ENCODE data around the gene ECSCR.

ECSCR gene

DNA sequence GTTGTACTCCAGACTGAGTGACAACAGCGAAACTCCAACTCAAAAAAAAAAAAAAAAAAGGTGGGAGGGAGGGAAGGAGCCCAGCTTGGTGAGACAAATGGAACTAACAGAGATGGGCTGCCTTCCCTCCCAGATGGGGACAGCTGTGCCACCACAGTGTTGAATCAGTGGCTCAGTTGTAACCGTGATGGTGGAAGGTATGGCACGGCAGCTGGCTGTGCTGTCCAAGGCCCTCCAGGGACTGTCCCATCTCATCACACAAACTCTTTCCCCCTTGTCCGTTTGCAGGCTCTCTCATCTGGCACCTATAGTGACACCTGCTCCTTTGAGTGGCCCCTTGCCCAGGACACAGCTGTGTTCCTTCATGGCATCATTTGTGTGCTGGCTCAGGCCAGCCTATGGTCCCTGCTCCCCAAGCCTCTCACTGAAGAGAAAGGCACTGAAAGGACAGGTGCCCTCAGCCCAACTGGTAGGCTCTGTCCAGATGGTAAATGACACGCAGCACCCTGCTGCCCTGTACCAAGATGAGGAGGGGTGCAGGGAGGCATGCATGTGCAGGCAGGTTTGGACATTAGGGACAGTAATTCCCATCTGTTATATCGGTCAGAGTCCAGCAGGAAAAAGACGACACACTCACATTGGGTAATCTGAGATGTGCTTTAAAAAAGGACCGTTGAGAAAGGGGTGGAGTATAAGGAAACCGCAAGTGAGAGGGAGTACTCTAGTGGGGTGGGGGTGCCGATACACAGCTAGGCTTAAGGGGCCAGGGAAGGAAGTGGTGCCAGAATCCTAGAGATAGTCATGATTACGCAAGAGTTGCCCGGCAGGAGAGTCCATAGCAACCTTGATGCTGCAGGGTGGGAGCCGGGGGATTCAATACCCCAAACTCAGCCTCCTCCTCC lies 12.6 kb upstream of the ECSCR start:
- no peak for DNase-seq (ENCODE audit: low read depth in 2 of 2)

DNA sequence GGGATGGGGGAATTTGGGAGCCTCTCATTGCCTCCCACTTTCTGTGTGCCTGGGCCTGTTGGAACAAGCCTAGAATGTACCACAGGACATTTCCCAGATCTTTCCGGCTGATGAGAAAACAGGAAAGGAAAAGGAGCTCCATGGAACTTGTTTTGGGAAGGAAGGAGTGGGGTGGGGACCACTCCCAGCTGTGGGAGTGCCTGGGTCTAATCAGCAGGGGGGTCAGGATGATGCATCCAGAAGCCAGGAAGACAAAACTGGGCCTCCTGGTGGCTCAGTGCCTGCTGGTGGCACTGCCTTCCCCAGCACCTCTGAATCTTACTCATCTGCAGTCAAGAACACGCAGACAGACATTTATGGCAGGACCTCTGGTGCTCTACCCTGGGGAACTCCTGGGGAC lies 11.0 kb upstream of the ECSCR start:
- DNase-seq (ENCODE audit: low read depth in 2 of 2): no peak

DNA sequence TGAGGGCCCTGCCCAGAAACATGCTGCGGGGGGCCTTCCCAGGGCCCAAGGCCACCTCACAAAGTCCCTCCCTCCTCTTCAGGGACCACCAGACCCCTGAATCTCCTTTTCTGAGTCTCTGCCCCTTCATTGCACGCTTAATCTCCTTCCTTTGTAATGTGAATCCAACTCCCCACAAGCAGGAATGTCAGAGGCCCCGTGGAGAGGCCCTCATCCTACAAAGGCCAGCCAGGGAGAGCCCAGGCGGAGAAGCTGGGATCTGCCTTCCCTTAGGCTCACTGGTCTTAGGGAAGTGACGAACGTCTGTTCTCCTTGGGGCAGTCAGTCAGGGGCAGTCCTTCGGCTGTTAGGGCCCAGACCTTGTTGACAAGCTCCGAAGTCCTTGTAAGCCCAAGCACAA lies 10.6 kb upstream of the ECSCR start:
- no peak for DNase-seq (ENCODE audit: low read depth in 2 of 2)

DNA sequence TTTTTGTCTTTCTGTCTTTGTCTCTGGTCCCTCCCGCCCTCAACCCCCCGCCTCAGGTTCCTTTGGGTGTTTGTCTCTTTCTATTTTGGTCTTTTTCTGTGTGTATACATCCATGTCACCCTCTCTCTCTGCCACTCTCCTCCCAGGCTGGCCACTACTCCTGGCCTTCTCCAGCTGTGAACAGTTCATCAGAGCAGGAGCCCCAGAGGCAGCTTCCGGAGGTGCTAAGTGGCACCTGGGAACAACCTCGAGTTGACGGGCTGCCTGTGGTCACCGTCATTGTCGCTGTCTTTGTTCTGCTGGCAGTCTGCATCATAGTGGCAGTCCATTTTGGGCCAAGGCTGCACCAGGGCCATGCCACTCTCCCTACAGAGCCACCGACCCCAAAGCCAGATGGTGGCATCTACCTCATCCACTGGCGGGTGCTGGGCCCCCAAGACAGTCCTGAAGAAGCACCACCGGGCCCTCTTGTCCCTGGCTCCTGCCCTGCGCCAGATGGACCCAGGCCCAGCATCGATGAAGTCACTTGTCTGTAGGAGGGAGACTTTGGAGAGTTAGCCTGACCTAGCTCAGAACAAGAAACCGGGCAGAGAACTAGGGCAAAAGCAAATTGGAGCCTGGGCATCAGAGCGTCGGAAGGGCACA lies 10.0 kb upstream of the ECSCR start:
- DNase-seq (ENCODE audit: low read depth in 2 of 2): no peak

DNA sequence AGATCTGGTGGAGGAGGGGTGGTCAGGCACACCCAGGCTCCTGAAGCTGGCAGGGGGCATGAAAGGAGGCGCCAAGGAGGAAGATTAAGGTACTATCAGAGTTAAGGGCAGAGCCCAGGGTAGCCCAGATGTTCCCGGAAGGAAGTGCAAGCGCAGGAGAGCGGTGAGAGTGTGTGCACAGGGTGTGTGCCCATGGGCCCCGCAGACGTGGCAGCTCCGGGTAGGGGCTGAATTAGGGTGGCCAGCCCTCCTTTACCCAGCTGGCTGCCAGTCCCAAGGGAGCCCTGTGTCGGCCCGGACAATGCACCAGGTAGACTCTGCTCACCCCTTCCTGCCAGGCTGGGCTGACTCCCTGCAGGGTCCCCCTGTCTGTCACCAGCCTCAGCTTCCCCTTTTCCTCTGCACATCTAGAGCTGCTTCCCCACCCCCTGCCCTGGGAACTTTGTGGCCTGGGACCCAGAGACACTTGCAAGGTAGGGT lies 8.3 kb upstream of the ECSCR start, which contains the start of gene SMIM33:
TSS of gene SMIM33 (plus strand) at position 184 of the 480 bp plus-strand sequence. CDS start at position 302, 118 bp downstream.
- no peak for DNase-seq (ENCODE audit: low read depth in 2 of 2)

DNA sequence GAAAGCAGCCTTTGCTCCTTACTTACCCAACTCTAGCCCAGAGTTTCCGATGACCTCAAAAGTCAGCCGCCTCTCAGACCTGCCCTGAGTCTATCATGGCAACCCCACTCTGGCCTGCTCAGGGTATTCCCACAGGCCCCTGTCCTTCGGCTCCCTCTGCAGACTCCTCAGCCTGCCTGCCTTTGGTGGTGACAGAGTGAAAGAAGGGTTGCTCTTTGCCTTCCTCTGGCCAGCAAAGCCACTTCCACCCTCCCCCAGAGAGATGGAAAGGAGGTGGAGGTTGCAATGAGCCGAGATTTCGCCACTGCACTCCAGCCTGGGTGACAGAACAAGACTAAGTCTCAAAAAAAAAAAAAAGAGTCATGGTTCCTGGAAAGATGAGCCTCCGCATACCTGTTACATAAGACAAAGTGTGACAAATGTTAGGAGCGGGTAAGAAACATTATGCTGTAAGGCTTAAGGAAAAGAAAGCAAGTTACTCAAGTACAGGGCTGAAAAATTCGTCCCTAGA lies 5.9 kb upstream of the ECSCR start:
- no peak for DNase-seq (ENCODE audit: low read depth in 2 of 2)

DNA sequence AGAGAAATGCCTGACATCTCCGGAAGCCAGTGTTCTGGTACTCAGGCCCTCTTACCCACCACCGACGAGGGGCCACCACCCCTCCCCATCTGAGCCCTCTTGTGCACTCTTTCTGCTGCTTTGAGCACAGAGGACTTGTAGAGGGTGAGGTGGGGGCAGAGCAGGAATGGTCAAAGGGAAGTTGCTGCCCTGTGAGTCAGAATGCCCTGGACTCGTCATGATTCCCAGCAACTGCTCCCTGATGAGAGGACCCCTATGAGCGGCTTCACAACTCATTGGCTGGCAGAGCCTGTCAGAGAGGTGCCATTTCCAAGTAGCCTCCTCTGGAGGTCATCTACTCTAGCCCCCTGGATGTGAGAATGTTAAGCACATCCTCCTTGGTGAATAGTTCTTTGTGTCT lies 845 bp downstream of the ECSCR start:
- no peak for DNase-seq (ENCODE audit: low read depth in 2 of 2)

DNA sequence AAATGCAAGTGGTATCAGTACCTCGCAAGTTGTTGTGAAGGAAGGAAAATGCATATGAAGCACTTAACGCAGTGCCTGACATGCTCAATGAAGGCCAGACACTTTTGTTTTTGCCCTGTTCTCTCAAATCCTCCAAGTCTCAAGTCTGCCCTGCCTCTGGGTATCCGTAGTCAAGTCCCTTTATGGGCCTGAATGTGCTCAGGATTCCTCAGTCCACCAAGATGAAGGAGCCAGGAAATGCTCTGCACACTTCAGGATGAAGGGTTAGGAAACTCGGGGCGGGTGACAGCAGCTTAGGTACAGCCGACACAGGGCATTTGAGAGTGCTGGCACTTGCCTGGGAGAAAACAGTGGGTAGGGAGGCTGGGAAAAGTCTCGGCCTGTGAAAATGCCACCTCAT lies 1.4 kb downstream of the ECSCR start:
- no peak for DNase-seq (ENCODE audit: low read depth in 2 of 2)

DNA sequence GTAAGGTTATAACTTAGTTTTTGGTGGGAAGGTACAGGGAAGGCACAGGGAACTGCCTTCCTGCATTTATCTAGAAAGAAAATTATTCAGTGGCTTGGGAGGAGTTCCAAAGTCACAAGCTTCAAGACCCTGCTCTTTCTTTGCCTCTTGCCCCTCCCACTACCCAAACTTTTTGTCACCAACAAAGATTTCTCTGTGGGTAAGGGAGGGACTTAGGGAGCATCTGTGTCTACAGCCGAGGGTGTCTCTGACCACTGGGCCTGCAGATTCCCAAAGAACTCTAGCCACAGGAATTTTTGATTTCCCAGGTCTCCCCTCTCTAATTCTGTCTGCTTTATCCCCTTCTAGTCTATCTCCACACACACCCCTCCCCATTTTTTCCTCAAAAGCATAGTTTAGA lies 2.1 kb downstream of the ECSCR start:
- DNase-seq (ENCODE audit: low read depth in 2 of 2): no peak

DNA sequence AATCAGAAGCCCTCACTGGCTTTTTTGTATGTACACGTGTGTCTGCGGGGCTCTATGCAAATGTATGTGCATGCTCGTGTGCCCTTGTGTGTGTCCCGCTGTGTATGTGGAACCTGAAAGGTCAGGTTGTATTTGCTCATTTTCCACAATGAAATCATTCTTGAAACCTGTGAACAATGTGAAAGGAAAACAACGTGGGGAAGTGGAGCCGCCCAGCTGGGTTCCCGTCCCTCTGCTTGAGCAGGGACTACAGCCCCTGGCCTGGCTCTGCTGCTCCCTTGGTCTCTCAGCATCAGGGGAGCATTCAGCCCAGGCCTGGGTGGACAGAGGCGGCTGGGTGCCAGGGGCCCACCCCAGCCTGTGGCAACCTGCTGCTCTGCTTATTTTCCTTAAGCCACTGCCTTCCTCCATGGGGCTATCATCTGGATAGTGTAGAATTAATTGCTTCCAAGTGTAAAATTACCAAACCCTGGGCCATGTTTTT lies 3.0 kb downstream of the ECSCR start:
- DNase-seq (ENCODE audit: low read depth in 2 of 2): no peak

DNA sequence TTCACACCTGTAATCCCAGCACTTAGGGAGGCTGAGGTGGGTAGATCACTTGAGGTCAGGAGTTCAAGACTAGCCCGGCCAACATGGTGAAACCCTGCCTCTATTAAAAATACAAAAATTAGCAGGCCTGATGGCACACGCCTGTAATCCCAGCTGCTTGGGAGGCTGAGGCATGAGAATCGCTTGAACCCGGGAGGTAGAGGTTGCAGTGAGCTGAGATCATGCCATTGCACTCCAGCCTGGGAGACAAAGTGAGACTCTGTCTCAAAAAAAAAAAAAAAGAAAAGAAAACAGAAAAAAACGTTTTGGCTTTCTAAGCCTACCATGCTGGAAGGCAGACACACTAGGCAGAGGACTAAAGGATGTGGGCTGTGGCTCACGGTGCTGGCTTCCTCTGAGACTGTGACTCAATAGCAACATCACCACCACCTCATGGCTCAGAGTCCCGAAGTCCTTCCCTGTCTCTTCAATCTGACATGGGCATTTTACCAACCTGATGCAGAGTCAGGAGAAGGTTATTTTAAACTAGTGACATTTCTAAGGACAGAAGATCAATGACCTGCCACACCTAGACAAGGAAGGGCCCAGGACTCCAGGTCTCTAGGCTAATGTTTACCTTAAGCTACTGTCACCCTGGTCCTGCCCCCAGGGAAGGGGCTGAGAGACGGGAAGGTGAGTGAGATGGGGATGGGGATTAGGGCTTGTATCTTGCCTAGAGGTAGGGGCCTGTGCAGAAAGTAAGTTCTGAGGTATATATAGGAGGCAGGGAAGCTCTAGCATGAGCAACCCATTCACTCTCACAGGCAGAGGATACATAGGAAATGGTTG lies 3.7 kb downstream of the ECSCR start:
- peak; percentile 68 to 76 for DNase-seq (ENCODE audit: low read depth in 2 of 2)

DNA sequence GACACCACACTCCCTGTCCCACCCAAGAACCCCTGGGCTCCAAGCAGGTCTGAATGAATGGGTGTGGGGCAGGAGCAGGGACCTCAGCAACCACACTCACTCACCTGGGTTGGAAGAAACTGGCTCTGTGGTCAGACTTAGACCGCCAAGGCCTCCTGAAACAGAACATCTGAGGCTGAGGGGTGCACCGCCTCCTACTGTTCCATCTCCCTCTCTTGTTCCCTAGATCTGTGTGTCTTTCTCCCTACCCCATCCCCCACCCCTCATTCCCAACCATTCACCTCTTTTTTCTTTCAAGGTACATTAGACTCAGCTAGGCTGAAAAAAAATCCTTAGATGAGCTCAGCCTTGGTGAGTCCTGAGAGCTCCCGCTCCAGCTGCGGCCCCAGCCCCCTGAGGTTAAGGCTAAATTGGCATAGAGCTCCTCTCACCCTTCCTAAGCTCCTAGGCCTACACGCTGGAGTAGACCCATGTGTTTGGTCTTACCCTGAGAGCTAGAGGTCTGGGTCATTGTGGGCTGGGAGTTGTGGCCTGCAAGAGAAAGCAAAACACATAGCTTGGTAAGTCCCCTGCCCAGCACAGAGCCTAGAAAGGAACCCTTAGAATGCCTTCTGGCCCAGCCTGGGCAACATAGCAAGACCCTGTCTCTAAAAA lies 4.8 kb downstream of the ECSCR start:
- DNase-seq (ENCODE audit: low read depth in 2 of 2): no peak

DNA sequence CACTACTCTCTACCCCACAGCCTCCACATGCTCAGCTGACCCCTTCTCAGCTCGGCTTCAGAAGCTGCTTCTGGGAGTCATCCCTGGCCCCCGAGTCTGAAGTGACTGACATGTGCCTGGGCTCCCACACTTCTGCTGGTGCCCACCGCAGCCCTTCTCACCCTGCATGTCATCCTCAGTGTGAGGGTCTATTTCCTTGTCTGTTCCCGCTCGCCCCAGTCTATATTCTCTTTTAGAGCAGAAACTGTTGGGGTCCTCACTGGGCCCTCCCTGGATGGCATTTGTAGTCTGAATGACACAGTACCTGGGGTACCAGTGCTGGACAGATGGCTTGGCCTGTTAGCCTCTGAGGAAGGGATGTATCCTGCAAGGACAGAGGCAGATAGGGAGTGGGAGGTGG lies 5.3 kb downstream of the ECSCR start:
- DNase-seq (ENCODE audit: low read depth in 2 of 2): no peak

DNA sequence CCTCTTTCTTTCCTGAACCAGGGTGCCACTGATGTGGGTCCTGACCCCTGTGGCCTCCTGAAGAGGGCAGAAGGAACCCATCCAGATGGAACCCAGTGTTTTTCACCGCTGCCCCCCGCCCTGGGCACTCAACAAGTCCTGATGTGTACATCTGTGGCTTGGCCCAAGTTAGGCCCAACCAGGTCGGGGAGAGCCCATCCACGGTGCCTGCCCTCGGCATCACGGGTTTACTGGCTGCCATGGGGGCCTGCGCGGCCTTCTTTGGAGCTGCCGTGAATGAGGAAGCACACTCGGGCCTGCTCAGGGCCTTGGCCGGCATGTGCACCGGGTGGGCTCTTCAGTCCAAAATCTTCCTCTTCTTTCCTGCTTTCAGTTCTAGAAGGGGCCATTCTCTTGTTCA lies 5.8 kb downstream of the ECSCR start:
- no peak for DNase-seq (ENCODE audit: low read depth in 2 of 2)

DNA sequence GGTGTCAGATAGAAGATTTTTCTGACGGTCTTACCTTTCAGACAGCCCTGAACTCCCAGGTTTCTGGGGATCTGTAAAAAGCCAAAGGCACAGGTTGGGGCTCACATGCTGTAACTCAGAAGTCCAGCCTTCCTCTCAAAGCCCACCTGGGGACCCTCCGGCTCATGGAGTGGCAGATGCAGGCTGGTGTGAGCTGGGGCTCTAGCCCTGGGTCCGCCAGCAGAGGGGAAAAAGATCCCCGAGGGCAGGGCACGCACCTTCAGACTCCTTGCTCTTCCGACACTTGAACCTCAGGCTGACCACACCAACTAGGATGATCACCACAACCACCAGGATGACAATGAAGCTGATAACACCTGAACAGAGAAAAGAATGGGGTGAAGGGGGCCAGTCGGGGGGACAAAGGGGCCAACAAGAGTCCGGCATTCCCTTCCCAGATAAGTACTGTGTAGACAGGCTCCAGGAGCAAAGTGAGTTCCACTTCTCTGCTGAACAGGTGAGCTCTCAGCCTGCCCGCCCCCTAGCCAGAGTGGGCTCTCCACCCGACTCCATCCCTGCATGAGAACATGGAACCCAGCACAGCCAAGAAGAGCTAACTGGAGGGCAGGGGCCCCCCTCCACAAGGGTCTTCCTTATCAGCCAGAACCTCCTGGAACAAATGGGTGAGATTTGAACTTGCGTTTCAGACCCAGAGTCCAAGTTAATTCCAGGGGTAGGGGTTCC lies 7.8 kb downstream of the ECSCR start:
- DNase-seq (ENCODE audit: low read depth in 2 of 2): no peak

DNA sequence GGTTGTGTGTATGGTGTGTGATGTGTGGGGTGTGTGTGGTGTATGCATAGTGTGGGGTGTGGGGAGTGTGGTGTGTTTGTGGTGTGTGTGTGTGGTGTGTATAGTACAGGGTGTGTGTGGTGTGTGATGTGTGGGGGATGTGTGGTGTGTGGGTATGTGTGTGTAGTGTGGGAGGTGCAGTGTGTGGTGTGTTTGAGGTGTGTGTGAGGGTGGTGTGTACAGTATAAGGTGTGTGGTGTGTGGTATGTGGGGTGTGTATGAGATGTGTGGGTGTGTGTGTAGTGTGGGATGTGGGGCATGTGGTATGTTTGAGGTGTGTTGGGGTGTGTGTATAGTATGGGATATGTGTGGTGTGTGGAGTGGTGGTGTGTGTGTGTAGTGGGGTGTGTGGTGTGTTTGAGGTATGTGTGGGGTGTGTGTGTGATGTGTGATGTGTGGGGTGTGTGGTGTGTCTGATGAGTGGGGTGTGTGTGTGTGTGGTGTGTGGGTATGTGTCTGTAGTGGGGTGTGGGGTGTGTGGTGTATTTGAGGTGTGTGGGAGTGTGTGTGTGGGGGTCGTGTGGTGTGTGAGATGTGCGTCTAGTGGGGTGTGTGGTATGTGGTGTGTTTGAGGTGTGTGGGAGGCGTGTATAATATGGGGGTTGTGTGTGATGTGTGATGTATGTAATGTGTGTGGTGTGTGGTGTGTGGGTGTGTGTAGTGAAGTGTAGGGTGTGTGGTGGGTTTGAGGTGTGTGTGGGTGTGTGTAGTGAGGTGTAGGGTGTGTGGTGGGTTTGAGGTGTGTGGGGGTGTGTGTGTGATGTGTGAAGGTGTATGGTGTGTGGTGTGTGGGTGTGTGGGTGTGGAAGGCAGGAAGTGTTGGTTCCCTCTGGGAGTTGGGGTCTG lies 8.6 kb downstream of the ECSCR start:
- peak; percentile 50 to 54 for DNase-seq (ENCODE audit: low read depth in 2 of 2)

DNA sequence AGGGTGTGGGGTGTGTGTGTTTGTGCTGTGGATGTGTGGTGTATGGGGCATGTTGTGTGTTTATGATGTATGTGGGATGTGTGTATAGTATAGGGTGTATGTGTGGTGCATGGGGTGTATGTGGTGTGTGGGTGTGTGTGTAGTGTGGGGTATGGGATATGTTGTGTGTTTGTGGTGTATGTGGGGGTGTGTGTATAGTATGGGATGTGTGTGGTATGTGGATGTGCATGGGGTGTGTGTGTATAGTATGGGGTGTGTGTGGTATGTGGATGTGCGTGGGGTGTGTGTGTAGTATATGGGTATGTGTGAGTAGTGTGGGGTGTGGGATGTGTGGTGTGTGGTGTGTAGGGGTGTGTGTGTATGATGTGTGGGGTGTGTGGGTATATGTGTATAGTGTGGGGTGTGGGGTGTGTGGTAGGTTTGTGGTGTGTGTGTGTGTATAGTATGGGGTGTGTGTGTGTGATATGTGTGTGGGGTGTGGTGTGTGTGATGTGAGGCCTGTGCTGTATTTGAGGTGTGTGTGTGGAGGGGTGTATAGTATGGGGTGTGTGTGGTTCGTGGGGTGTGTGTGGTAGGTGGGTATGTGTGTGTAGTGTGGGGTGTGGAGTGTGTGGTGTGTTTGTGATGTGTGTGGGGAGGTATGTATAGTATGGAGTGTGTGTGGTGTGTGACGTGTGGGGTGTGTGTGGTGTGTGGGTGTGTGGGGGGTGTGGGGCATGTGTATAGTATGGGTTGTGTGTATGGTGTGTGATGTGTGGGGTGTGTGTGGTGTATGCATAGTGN lies 10.5 kb downstream of the ECSCR start:
- no peak for DNase-seq (ENCODE audit: low read depth in 2 of 2)

DNA sequence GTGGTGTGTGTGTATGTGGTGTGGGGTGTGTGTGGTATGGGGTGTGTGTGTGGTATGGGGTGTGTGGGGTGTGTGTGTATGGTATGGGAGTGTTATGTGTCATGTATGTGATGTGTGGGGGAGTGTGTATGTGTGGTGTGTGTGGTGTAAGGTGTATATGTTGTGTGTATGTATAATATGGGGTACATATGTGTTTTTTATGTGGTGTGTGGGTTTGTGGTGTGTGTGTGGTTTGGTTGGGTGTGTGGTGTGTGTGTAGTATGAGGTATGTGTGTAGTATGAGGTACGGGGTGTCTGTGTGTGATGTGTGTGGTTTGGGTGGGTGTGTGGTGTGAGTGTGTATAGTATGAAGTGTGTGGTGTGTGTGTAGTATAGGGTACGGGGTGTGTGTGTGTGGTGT lies 11.4 kb downstream of the ECSCR start:
- DNase-seq (ENCODE audit: low read depth in 2 of 2): no peak

Measured in stimulated activated CD8-positive, alpha-beta memory T cell treated with anti-CD3 and anti-CD28 coated beads, Interleukin-7, amount 100 ng/mL, for 4 hours (primary cell).